NT2/D1 (cell line): ENCODE measurements around the gene VPREB3.

Experiments used
- SUZ12 ChIP-seq: IDR thresholded peaks from 2 replicates; pipeline ENCODE4 v1.6.1; 2011; ENCODE audit not compliant: insufficient read length, insufficient read depth; ENCODE audit errors: extremely low read depth
- YY1 ChIP-seq: IDR thresholded peaks from 2 replicates; pipeline ENCODE4 v1.6.1; 2011; ENCODE audit not compliant: insufficient read length, insufficient read depth

- TF ChIP-seq YY1 = no peak
- no peak for TF ChIP-seq SUZ12
Observed at GRCh38 chr22:23737696-23738095, 16.5 kb downstream of the VPREB3 start.
